NCI-H510A (cell line): Measurements from ENCODE around the gene CGB5.
"Not testable (repeated sequence)": the region's sequence is repeated elsewhere in the genome, so short reads cannot be mapped to it uniquely, and the experiment has no call there.

Source experiments
- DNase-seq: peaks from one replicate; lab custom pipeline; 2025; lab: John Stamatoyannopoulos, UW

CGB5 gene

DNA sequence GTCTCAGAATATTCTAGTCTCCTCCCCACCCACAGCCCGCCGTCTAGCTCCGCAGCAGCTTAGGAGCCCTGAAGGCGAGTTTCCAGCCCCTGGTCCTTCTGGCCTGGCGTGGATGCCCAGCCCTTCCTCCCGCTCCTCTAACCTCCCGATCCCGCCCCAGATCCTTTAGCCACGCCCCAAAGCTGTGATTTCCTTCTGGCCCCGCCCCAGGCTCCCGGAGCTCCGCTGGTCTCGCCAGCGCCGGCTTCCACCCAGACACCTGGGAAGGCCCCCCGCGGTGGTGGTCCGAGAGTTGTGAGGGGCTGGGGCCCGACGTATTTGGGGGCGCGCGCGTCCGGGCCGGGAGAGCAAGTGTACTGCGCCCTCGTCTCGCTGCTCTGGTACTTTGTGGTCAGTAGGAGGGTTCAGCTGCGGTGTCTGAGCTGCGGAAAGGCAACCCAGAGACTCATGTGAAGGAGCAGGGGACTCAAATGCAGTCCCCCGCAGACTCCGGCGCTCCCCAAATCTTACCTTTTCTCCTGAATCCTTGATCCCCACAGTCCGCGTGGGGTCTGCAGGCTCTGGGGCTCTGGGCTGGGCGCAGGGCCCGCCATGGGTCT lies 14.1 kb downstream of the CGB5 start, which contains the start of gene CGB7:
Gene CGB7, minus strand, starts transcription at position 114 of the 599 bp plus-strand sequence. CDS start 2,374 bp downstream, outside the sequence.
- no peak for DNase-seq

DNA sequence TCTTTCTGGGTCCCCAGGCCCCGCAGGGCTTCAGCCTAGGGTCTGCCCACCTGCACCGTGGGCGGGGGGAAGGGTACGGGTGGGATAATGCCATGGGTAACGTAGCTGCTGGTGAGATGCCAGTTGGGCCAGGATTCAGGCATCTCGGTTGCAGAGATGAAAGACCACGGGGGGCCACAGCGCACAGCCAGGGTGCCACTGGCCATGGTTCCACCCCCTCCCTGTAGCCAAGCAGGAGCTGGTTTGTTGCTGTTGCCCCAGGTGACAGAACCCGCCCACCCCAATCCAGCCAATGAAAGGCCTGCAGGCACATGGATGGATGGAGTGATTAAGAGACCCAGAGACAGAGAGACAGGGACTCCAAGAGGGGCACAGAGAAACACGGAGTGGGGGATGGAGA lies 14.9 kb downstream of the CGB5 start:
- DNase-seq: no peak

DNA sequence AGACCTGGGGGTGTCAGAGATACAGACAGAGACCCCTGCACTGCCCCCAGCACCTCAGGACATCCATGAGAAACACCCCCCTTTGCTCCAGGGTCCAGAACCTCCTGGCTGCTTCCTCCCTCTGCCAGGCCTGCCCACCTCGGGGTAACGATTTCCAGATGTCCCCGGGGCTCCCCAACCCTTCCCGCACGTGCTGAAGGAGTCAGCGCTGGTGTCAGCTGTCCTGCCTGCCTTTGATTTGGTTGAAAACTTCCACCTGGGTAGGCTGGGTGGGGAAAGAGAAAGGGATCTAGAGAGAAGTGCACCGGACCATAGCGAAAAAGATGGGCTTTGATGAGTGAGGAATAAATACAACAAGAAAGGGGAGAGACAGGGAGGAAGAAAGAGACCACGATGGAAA lies 15.4 kb downstream of the CGB5 start:
- no peak for DNase-seq

DNA sequence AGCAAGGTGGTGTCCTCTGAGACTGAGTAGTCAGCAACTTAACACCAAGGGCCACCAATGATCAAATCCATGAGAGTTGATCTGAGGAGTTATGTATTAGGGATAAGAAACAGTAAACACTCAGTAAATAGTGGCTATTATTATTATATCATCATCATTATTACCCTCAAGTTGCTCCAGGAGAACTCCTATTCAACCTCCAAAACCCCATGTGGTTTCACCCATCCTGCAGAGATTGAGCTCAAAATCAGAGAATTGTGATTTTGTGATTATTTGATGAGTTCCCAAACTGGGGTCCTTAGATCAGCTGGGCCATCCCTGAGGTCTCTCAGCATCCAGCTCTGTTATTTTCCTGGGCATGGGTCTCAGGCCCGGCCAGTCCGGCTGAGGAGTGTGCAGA lies 17.4 kb downstream of the CGB5 start:
- no peak for DNase-seq

DNA sequence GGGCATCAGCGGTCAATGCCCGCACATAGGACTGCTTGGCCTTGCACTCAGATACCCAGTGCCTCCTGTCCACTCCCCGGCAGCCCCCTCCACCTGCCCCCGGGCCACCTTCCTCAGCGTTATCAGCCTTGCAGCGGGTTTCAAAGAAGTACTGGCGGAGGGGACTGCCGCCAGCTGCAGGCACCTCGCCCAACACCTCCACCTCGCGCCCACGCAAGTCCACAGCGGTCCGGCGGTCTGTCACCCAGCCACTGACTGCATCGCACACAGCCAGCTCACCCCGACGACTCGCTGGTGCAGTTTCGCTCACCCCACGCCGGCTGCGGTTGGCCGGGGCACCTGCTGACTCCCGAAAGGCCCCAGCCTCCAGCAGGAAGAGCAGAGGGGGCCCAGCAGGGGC lies 17.8 kb downstream of the CGB5 start:
- DNase-seq: no peak

DNA sequence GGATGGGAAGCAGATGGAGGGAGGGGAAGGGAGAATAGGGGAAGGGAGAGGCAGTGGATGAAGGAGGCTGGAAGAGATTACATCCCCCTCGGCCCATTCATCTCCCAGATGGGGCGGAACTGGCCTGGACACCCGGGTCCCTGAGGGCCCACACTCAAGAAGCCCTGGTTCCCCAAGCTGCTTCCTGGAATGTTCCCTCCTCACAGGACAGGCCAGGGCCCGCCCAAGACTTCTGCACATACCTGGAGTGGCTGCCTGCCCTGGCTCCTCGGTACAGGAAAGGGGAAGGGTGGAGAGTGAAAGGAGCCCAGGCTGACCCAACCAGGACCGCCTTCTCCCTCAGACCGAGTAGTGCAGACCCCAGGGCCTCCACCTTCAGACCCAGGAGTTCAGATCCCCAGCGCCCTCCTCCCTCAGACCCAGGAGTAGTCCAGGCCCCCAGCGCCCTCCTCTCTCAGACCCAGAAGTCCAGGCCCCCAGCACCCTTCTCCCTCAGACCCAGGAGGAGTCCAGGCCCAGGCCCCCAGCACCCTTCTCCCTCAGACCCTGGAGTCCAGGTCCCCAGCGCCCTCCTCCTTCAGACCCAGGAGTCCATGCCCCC lies 20.5 kb downstream of the CGB5 start:
- DNase-seq: no peak

DNA sequence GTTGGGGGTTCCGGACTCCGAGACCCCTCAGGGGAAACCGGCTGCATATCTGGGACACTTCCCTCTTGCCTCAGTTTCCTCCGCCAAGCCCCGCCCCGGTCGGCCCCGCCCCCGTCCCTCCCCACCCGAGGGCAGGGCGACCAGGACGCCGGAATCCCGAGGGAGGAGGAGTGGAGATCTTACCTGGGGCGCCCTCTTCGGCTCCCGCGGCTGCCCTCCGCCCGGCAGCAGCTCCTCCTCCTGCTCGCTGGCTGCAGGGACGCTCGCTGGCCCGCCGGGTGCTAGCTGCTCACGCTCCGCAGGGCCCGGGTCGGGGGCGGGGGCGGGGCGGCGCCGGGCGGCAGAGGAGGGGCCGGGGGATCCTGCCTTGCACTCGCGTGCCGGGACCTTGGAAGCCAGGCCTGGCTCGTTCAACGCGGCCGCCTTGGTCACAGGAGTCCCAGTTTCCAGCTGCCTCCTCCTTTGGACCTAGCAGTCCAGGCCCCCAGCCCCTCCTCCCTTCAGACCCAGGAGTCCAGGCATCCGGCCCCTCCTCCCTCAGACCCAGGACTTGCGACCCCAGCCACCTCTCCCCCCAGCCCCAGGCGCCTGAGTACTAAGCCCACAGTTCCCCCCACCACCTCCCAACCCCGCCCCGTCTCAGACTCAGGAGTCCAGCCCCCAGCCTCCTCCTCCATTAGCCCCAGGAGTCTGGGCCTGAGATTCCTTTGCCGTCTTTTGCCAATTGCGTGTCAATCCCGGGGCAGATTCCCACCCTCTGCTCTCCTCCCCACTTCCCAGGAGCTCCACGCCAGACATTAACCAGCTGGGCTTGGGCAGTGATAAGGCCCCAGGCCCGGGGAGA lies 21.3 kb downstream of the CGB5 start, which contains the start of gene NTF4:
Gene NTF4, minus strand, starts transcription at position 51 of the 844 bp plus-strand sequence. CDS start 2,821 bp downstream, outside the sequence.
- no peak for DNase-seq

DNA sequence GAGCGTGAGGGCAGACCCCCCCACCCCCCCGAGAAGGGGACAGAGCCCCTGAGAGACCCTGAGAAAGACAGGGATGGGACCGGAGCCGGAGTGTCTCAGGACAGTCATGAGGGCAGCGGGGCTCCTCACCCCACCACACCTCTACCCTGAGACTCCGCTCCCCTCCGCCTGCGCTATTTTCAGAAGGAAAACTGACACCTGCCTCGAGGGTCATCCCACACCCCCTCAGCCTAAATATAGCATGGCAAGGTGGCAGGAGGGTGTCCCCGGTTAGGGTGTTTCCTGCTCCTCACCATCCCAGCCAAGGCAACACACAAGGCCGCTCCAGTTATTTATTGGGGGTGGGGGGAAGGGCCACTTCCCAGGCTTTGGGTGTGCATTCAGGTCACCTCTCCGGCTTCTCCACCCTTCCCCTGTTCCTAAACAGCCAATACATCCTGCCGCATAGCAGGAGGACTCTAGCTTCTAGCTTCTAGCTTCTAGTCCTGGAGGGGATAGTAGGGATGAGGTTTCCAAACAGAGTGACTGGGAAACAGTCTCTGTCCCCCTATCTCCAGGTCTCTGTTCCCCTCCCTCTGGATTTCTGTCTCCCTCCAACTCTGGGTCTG lies 22.4 kb downstream of the CGB5 start:
- no peak for DNase-seq

DNA sequence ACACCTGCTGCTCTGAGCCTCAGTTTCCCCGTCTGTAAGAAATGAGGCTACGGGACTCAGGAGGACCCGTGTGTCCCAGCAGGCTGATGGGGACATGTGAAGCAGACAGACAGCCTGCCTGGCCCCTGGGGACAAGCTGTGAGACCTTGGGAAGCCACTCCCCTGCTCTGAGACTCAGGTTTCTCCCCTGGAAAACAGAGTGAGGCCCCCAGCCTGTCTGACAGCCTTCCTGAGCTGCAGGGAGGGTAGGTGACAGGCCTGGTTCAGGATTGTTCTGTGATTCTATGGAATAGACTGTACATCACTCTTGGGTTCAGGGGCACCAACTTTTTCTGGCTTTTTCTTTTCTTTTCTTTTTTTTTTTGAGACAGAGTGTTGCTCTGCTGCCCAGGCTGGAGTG lies 23.9 kb downstream of the CGB5 start:
- DNase-seq: no peak

DNA sequence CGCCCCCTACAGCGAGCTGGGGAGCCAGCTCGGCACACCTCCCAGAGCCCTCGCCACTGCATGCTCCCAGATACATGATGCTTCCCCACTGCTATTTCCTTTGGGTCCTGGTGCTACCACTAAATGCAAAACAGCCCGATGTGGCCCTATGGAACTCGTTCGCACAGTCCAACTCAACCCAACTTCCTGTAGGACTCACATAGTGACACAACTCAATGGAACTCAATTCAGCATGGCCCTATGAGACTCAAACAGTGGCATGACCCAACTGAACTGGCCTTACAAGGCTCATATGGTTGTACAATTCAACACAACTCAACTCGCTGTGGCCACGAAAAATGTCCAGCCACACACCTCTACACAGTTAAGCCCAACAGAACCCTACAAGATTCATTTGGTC lies 25.4 kb downstream of the CGB5 start:
- DNase-seq: no peak

DNA sequence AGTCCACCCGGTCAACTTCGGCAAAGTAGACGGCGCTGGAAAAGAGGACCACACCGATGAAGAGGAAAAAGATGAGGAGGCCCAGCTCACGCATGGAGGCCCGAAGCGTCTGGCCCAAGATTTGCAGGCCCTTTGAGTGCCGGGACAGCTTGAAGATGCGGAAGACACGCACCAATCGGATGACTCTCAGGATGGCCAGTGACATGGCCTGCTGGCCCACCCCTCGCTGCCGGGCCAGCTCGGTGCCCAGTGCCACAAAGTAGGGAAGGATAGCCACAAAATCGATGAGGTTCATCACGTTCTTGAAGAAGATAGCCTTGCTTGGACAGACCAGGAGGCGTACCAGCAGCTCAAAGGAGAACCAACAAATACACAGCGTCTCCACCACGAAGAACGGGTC lies 26.8 kb downstream of the CGB5 start:
- DNase-seq: no peak

DNA sequence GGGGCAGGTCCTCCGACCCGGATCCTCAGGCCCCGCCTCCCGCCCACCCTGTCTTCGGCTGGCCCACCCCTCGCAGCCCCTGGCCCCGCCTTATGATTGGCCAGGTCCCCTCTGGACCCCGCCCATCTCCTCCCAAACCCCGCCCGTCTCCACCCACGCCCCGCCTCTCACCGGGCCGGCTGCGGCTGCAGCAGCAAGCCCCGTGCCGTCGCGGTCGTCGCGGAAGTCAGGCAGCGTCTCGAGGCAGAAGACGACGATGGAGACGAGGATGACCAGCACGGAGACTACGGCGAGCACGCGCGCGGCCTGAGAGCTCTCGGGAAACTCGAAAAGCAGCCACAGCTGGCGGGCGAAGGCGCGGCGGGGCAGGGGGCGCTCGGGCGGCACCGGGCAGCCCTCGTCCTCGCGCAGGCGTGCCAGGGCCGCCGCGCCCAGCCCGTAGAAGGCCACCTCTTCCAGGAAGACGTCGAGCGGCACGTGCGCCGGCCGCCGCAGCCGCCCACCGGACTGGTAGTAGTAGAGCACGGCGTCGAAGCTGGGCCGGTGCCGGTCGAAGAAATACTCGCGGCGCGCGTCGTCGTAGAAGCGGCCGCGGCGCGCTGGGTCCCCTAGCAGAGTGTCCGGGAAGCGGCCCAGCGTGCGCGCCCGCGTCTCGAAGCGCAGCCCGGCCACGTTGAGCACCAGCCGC lies 28.4 kb downstream of the CGB5 start:
- no peak for DNase-seq

DNA sequence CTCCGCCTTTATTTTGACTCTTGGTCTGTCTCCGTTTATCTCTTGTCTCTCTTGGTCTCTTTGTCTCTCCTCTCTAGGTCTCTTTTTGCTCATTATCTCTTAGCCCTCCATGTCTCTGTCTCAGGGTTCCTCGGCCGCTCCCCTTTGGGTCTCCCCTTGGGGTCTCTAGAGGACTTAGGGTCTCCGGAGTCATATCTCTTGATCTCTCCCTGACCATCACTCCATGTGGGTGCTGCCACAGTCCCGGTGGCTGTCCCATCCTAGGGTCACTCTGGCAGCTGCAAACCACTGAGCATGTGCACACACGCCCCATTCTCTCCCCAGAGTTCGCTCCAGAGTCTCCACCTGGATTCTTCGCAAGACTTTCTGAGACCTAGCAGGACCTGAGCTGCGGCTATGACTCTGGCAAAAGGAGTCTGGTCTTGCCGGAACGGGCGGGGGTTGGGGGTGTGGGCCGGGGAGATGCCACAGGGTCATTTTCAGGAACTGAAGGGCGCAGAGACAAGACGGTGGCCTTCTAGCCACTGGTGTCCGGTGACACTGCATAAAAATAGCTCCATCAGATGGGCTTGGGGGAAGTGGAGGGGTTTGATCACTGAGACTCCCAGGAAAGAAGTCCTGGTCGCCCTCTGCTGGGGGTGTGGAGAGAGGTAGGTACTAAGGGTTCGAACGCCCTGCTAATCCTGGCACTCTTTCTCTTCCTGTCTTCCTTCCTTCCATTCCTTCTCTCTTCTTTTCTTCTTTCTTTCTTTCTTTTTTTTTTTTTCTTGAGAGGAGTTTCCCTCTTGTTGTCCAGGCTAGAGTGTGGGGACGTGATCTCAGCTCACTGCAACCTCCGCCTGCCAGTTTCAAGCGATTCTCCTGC lies 30.1 kb downstream of the CGB5 start:
- DNase-seq: no peak

DNA sequence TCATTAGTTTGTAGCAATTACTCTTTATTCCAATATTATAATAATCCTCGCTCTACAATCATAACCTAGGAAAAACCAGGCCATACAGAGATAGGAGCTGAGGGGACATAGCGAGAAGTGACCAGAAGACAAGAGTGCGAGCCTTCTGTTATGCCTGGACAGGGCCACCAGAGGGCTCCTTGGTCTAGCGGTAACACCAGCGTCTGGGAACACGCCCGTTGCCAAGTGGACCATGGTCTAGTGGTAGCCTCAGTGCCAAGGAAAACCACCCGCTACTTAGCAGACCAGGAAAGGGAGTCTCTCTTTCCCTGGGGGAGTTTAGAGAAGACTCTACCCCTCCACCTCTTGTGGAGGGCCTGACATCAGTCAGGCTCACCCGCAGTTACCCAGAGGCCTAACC lies 31.2 kb downstream of the CGB5 start:
- not testable (repeated sequence) for DNase-seq

DNA sequence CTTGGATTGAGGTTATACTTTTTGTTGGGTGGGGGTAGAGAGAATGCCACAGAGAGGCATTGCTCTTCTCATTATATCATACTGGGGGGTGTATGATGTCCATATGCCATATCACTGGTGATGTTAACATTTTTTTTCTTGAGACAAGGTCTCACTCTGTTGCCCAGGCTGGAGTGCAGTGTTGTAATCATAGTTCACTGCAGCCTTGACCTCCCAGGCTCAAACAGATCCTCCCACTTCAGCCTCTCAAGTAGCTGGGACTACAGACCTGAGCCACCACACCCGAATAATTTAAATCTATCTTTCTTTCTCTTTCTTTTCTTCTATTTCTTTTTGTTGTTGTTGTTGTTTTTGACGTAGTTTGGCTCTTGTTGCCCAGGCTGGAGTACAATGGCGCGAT lies 36.7 kb downstream of the CGB5 start:
- DNase-seq: no peak

DNA sequence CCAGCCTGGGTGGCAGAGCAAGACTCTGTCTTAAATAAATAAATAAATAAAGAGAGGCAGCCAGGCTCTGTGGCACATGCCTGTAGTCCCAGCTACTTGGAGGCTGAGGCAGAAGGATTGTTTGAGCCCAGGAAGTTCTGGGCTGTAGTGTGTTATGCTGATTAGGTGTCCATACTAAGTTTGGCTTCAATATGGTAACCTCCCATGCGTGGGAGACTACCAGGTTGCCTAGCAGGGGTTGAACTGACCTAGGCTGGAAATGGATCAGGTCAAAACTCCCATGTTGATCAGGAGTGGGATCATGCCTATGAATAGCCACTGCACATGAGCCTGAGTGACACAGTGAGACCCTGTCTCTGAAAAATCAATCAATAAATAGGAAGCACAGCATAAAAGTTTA lies 37.6 kb downstream of the CGB5 start:
- DNase-seq: no peak

DNA sequence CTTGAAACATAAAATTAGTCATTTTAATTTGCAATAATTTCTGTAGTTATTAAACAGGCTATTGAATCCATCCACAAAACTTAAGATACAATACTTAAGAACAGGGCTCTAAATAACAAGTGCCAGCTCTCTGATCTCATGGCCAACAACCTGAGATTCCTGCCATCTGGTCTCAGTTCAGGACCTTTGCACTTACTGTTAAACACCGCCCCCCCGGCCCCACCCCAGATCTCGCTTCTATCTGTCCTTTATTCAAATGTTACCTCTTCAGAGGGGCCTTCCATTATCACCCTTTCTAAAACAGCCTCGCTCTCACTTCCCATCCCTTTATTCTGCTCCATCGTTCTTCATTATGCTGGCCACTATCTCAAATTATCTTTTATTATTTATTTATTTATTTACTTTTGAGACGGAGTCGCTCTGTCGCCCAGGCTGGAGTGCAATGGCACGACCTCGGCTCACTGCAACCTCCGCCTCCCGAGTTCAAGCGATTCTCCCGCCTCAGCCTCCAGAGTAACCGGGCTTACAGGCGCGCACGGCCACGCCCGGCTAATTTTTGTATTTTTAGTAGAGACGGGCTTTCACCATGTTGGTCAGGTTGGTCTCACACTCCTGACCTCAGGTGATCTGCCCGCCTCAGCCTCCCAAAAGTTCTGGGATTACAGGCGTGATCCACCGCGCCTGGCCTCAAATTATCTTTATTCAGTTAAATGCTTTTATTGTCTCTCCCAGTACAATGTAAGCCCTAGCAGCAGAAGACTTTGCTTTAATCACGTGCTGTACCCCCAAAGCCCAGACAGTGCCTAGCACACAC lies 40.8 kb downstream of the CGB5 start:
- no peak for DNase-seq

DNA sequence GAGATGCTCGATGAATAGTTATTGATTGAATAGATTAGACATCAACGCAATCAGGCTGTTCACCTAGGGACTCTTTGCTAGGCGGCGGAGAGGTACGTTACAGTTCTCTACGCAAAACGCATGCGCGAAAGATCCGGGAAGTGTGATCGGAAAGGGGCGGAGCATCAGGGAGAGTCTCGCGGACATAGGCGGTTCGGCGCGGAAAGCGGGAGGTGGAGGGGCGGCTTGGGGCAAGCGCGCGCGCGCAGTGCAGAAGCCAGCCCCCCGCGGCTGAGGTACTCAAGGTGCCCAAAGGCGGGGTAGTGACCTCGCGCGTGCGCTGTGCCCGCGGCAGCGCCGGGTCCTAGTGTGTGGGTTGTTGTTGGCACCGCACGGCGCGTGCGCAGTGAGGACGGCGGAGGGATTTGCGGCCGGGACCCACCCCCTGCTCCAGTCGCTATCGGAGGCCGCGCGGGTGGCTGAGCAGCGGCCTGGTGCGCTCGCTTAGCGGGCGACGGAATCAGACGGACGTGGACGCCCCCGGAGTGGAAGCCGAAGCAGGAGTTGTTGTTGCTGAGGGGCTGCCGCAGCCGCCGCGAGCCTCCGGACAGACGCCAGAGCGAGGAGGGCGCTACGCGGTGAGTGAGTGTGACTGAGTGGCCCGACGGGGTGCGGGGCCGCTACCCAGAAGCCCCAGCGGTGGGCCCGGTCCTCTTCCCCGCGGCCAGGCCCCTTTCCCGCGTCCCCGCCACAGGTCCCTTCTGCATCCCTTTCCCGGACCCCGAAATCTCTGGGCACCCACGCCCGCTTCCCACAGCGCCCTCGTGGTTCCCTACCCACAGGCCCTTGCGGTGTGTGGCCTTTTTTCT lies 41.6 kb downstream of the CGB5 start, which contains the start of gene SNRNP70:
Gene SNRNP70, plus strand, starts transcription at position 432 of the 848 bp plus-strand sequence. CDS start 964 bp downstream, outside the sequence.
- peak; percentile 99 for DNase-seq

DNA sequence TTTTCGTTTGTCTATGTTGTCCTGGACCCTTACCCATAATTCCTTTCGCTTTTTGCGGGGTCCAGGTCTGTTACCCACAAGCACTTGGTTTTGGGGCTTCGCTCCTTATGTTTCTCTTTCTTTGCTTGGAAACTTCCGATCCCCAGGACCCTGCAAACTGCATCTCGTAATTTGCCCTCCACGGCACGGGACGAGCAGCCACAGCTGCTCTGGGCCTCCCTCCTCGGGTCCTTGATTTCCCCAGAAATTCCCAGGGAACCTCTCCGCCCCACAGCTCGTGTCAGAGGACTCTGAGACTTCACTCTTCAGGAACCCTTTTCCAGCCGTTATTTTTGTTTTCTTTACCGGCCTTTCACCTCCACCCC lies 42.2 kb downstream of the CGB5 start:
- DNase-seq: no peak
